Naive thymus-derived CD8-positive, alpha-beta T cell (primary cell): ENCODE results near the gene AFAP1. TPM values are rescaled to one million over a fixed set of nuclear protein-coding genes. Genes with fewer than 3 reads are reported as not detected.

ENCODE experiments used
- ATAC-seq, 2 donors: fragments of 150-1000 bp; cut with Tn5 transposase in 1 of 2; sonication (Bioruptor Pico), chemical (Tn5 transposase) in 1 of 2; 1 replicate in 1 of 2; 2 replicates in 1 of 2; pipeline ENCODE4 v1.10.0; 2021; ENCODE audit warnings: mild to moderate bottlenecking in 2 of 2, moderate library complexity in 2 of 2
- POLR2A ChIA-PET: fragments of 350-600 bp; sonication (Branson Sonifier 250); formaldehyde crosslinking; loops from one replicate; lab custom pipeline; 2021; ENCODE audit warnings: antibody characterized with exemption; lab: Charles Lee
- DNase-seq, 10 donors: peaks; one replicate each; pipeline versions ENCODE4 v3.0.0 to v3.0.0-alpha.2; 2020 to 2022
- H3K27ac Mint-ChIP-seq, 10 donors: one replicate each; pipeline ENCODE4 v1.8.0; 2020 to 2022; ENCODE audit warnings: mild to moderate bottlenecking in 10 of 10, mixed read lengths in 10 of 10, moderate library complexity in 4 of 10, inconsistent platforms in 1 of 10
- H3K27me3 Mint-ChIP-seq, 5 donors: one replicate each; pipeline ENCODE4 v1.8.0; 2021 to 2022; ENCODE audit warnings: mixed read lengths in 5 of 5
- H3K36me3 Mint-ChIP-seq, 3 donors: one replicate each; pipeline ENCODE4 v1.8.0; 2020 to 2022; ENCODE audit warnings: mixed read lengths in 3 of 3, mild to moderate bottlenecking in 2 of 3, inconsistent platforms in 1 of 3
- H3K4me1 Mint-ChIP-seq, 4 donors: one replicate each; pipeline ENCODE4 v1.8.0; 2021 to 2022; ENCODE audit warnings: mixed read lengths in 4 of 4
- H3K4me3 Mint-ChIP-seq, 10 donors: one replicate each; pipeline ENCODE4 v1.8.0; 2020 to 2022; ENCODE audit warnings: mild to moderate bottlenecking in 10 of 10, mixed read lengths in 10 of 10, moderate library complexity in 6 of 10, inconsistent platforms in 1 of 10
- H3K9me3 Mint-ChIP-seq, 9 donors: one replicate each; pipeline ENCODE4 v1.8.0; 2020 to 2022; ENCODE audit warnings: mixed read lengths in 9 of 9, mild to moderate bottlenecking in 3 of 9, inconsistent platforms in 1 of 9, moderate library complexity in 1 of 9
- polyA plus RNA-seq, 3 donors: library from polyadenylated mRNA; unstranded; fragments of 300-500 nt; fragmentation: Illumina TruSeq; gene quantifications; one replicate each; pipeline ENCODE4 v1.2.3, GENCODE V29; 2021
- total RNA-seq, 8 experiments: library from RNA in 2 of 8; stranded (reverse) in 2 of 8; gene quantifications; one replicate each; pipeline ENCODE4 v1.2.3 and lab custom pipeline; 2021 to 2026

AFAP1 gene
- total and polyA plus RNA-seq, 5 experiments from 2014 or later: 0.90 to 7.6 (median 3.3) TPM

DNA sequence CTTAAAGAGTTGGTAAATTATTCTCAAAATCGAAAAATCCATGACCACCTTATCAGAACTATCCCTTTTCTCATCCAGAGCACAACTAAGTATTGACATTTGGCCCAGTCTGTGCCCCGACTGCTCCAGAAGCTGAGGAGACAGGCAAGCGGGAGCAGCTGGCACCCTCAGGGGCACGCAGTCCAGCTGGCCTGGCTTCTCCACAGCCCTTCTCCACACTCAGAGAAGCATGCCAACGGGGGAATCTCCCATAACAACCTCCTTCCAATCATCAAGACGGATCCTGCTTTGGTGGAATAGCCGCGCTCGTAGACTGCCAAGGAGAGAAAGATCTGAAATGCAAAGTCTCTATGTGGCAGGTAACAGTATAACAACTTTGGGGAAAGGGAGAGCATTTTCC is 85.4 kb downstream of the AFAP1 start:
- Mint-ChIP-seq H3K27me3 (no peaks in the 10 kb centered on the region), H3K4me3 (peak overlapping the region in 9 of 10 donors; percentile 23 to 77 (median 63)), H3K27ac (peak overlapping the region; percentile 85 to 98 (median 95)), H3K36me3 (peaks cover 0 to 3% (median under 1%) of the 10 kb centered on the region in 3 donors), H3K9me3 (no peaks in the 10 kb centered on the region), H3K4me1 (peaks cover 37 to 89% (median 50%) of the 10 kb centered on the region in 4 donors)
- POLR2A ChIA-PET: no interaction called here
- ATAC-seq (no peak), DNase-seq (no peak)

DNA sequence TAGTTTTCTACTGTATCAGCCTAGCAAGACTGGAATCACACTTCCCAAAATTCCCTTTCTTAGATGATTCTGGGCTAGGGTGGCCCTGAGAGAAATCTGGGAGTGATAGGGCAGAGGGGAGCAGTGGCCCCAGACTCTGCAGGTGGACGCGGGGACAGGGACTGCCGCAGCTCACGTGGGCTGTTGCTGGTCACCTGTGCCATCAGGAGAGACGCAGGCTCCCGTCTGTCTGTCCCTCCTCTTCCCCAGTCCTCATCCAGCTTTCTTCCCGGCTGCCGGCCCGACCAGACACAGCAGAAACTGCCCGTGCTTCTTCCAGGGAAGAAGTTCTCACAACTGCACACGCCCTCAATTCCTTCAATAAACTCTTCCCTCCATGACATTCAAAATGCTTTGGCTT is 86.4 kb downstream of the AFAP1 start:
- POLR2A ChIA-PET: no interaction called here
- Mint-ChIP-seq H3K36me3 (peaks cover 0 to 7% (median 3%) of the 10 kb centered on the region in 3 donors), H3K4me3 (peak overlapping the region in 1 of 10 donors; percentile 18), H3K27ac (peak overlapping the region in 8 of 10 donors; percentile 56 to 98 (median 96)), H3K4me1 (peaks cover 37 to 86% (median 50%) of the 10 kb centered on the region in 4 donors), H3K9me3 (no peaks in the 10 kb centered on the region), H3K27me3 (no peaks in the 10 kb centered on the region)
- ATAC-seq (no peak), DNase-seq (no peak)

- H3K4me3 Mint-ChIP-seq: peak overlapping the region in 1 of 10 donors; percentile 11
- ATAC-seq (no peak), DNase-seq (no peak)
- H3K4me1 Mint-ChIP-seq: peaks cover 40 to 85% (median 49%) of the 10 kb centered on the region in 4 donors
- H3K9me3 Mint-ChIP-seq: no peaks in the 10 kb centered on the region
- no peaks in the 10 kb centered on the region for H3K27me3 Mint-ChIP-seq
- peaks cover 0 to 7% (median 3%) of the 10 kb centered on the region in 3 donors for H3K36me3 Mint-ChIP-seq
- peak overlapping the region in 7 of 10 donors; percentile 43 to 66 (median 62) for H3K27ac Mint-ChIP-seq
- POLR2A ChIA-PET: interaction anchor here (0.6 kb wide), 1 partner anchor 80 kb away, joined by 3 read pairs; no protein-coding TSS in a partner anchor
These were observed 87.0 kb downstream of the AFAP1 start for GRCh38 chr4:7852568-7853185.

DNA sequence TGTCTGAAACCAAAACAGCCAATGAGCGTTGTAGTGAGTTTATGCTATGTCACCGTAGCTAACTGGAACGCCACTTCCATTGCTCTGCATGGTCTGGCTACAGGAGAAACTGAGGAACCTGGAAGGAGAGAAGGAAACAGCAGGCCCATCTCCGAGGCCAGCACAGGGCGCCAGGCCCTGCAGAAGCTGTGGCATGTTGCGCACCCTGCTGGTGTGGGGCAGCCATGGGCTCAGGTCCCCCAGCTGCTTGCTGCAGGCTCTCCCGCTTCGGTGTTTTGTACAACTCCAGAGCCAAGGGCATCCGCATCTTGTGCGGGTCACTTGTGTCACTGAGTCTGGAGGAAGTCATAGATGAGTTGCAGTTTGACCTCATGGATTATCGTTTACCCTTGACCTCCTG is 89.2 kb downstream of the AFAP1 start:
- H3K4me1 Mint-ChIP-seq: peaks cover 27 to 78% (median 35%) of the 10 kb centered on the region in 4 donors

DNA sequence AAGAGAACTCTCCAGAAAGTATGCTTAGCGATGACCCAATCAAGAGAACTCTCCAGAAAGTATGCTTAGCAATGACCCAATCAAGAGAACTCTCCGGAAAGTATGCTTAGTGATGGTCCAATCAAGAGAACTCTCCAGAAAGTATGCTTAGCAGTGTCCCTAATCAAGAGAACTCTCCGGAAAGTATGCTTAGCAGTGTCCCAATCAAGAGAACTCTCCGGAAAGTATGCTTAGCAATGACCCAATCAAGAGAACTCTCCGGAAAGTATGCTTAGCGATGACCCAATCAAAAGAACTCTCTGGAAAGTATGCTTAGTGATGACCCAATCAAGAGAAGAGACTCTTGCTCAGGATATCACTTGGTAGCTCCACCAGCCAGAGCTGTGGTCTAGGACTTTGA is 92.5 kb downstream of the AFAP1 start:
- POLR2A ChIA-PET: no interaction called here
- no peak overlapping the region for H3K4me3 Mint-ChIP-seq
- peaks cover 0 to 2% (median 0%) of the 10 kb centered on the region in 9 donors for H3K9me3 Mint-ChIP-seq
- DNase-seq: no peak
- H3K27me3 Mint-ChIP-seq: peaks cover 0 to 2% (median 0%) of the 10 kb centered on the region in 5 donors
- peaks cover 14 to 64% (median 26%) of the 10 kb centered on the region in 4 donors for H3K4me1 Mint-ChIP-seq
- ATAC-seq: no peak
- peaks cover 0 to 20% (median 9%) of the 10 kb centered on the region in 3 donors for H3K36me3 Mint-ChIP-seq
- peak overlapping the region in 3 of 10 donors; percentile 5 to 76 (median 63) for H3K27ac Mint-ChIP-seq

More for the DNA sequence above, 89.2 kb downstream of the AFAP1 start:
- ATAC-seq: no peak
- no peaks in the 10 kb centered on the region for H3K9me3 Mint-ChIP-seq
- peaks cover 0 to 7% (median 3%) of the 10 kb centered on the region in 3 donors for H3K36me3 Mint-ChIP-seq
- POLR2A ChIA-PET: no interaction called here
- DNase-seq: no peak
- peak overlapping the region in 2 of 10 donors; percentile 40 to 43 for H3K27ac Mint-ChIP-seq
- H3K4me3 Mint-ChIP-seq: no peak overlapping the region
- no peaks in the 10 kb centered on the region for H3K27me3 Mint-ChIP-seq

GRCh38 chr4:7845493-7846128 is 94.0 kb downstream of the AFAP1 start:
- H3K27me3 Mint-ChIP-seq: peaks cover 0 to 2% (median 0%) of the 10 kb centered on the region in 5 donors
- H3K9me3 Mint-ChIP-seq: peaks cover 0 to 2% (median 0%) of the 10 kb centered on the region in 9 donors
- peak in 1 of 2 donors; percentile 55 for ATAC-seq
- peaks cover 10 to 48% (median 23%) of the 10 kb centered on the region in 4 donors for H3K4me1 Mint-ChIP-seq
- DNase-seq: peak in 3 of 10 donors; percentile 14 to 37 (median 19)
- H3K27ac Mint-ChIP-seq: peak overlapping the region in 3 of 10 donors; percentile 24 to 75 (median 73)
- peak overlapping the region in 1 of 10 donors; percentile 52 for H3K4me3 Mint-ChIP-seq
- H3K36me3 Mint-ChIP-seq: peaks cover 0 to 30% (median 9%) of the 10 kb centered on the region in 3 donors
- POLR2A ChIA-PET: interaction anchor here (0.5 to 1.2 kb wide), 2 partner anchors 26 to 29 kb away, joined by 3 to 4 read pairs; no protein-coding TSS in a partner anchor

DNA sequence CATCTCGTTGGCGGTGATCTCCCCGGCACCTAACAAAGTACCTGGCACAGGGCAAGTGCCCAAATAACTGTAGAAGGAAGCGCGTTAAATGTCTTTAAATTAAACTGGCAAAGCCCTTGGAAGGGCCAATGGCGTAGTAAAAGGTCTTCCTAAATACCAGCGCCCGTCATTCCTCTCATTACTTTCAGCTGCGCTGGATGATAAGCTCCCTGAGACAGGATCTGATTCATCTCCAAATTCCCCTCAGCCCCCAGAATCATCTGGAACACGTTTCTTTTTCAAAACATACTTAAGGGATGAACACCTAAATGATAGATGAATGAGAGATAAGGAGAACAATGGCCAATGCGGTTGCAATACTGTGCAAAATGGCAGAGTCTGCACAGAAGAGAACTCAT is 95.1 kb downstream of the AFAP1 start:
- Mint-ChIP-seq H3K36me3 (peaks cover 0 to 39% (median 12%) of the 10 kb centered on the region in 3 donors), H3K4me1 (peaks cover 8 to 40% (median 22%) of the 10 kb centered on the region in 4 donors), H3K27me3 (peaks cover 0 to 3% (median 0%) of the 10 kb centered on the region in 5 donors), H3K9me3 (peaks cover 0 to 2% (median 0%) of the 10 kb centered on the region in 9 donors), H3K27ac (peak overlapping the region in 6 of 10 donors; percentile 55 to 92 (median 72)), H3K4me3 (peak overlapping the region in 1 of 10 donors; percentile 60)
- ATAC-seq (no peak), DNase-seq (no peak)
- POLR2A ChIA-PET: no interaction called here

- DNase-seq (peak; percentile 28 to 76 (median 46)), ATAC-seq (peak; percentile 88 to 96)
- H3K36me3 Mint-ChIP-seq: peaks cover 0 to 41% (median 10%) of the 10 kb centered on the region in 3 donors
- H3K27me3 Mint-ChIP-seq: peaks cover 0 to 3% (median 0%) of the 10 kb centered on the region in 5 donors
- POLR2A ChIA-PET: no interaction called here
- H3K4me1 Mint-ChIP-seq: peaks cover 8 to 39% (median 22%) of the 10 kb centered on the region in 4 donors
- peak overlapping the region in 7 of 10 donors; percentile 32 to 92 (median 69) for H3K27ac Mint-ChIP-seq
- H3K4me3 Mint-ChIP-seq: peak overlapping the region in 1 of 10 donors; percentile 60
- H3K9me3 Mint-ChIP-seq: peaks cover 0 to 2% (median 0%) of the 10 kb centered on the region in 9 donors
These were observed 95.6 kb downstream of the AFAP1 start for GRCh38 chr4:7843831-7844593.

DNA sequence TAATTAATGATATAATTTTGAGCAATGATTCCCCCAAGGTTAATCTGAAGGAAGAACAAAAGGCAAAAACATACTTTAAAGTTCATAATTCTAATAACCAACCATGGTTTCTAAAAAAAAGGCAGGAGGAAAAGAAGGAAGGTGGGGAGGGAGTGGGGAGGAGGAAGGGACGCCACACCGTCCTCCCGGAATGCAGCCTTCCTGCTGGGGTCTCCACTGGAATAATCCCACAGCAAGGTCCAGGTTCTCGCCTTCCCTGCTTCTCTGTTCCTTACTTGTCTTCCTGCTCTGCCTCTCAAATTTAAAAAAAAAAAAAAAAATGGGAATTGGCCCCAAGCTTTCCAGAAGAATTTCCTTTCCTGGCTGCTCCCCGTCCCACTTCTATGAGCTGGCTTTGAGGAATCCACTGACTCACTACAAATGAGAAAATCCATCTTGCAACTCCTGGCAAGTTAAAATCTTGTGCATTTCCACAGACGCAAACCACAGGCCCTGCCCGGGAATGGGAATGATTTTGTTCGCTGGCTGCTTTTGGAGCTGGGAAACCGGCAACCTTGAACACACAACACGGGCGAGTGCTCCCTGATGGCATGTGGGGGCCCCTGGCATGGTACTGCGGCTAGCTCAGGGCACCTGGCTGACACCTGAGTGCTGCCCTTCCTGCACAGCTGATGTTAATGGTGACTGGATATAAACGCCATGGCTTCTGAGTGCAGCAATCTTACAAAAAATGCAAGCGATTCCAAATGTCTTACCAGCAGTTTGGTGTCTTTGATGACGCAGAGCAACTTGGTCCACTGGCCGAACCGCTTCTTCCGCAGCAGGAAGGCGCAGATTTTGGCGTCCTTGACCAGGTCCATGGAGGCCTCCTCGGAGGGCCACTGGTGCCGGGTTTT is 97.0 kb downstream of the AFAP1 start:
- peak overlapping the region in 1 of 10 donors; percentile 48 for H3K27ac Mint-ChIP-seq
- peaks cover 8 to 31% (median 18%) of the 10 kb centered on the region in 4 donors for H3K4me1 Mint-ChIP-seq
- peaks cover 0 to 2% (median 0%) of the 10 kb centered on the region in 9 donors for H3K9me3 Mint-ChIP-seq
- POLR2A ChIA-PET: no interaction called here
- H3K27me3 Mint-ChIP-seq: peaks cover 0 to 3% (median 0%) of the 10 kb centered on the region in 5 donors
- ATAC-seq (no peak), DNase-seq (no peak)
- H3K36me3 Mint-ChIP-seq: peaks cover 0 to 47% (median 6%) of the 10 kb centered on the region in 3 donors
- H3K4me3 Mint-ChIP-seq: no peak overlapping the region

DNA sequence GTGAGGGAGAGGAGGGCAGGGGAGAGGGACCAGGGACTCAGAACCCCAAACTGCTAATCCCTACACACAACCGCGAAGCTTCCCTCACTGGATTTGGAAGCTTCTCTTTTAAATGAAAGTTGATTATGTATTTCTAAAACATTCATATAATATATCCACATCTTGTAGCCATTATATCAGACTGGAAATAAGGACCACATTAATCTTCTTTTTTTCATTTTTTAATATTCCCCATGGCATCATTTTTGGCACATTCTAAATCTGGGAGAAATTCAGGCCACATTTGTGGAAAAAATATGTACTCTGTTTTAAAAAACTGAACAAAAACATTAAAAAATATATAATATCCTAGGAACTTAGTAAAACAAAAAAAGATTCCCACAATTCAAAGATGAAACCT is 97.8 kb downstream of the AFAP1 start:
- H3K27me3 Mint-ChIP-seq: peaks cover 0 to 3% (median 0%) of the 10 kb centered on the region in 5 donors
- H3K4me3 Mint-ChIP-seq: no peak overlapping the region
- peaks cover 0 to 54% (median 7%) of the 10 kb centered on the region in 3 donors for H3K36me3 Mint-ChIP-seq
- ATAC-seq (no peak), DNase-seq (no peak)
- POLR2A ChIA-PET: no interaction called here
- H3K9me3 Mint-ChIP-seq: peaks cover 0 to 2% (median 0%) of the 10 kb centered on the region in 9 donors
- H3K27ac Mint-ChIP-seq: peak overlapping the region in 1 of 10 donors; percentile 33
- H3K4me1 Mint-ChIP-seq: peaks cover 8 to 25% (median 16%) of the 10 kb centered on the region in 4 donors

GRCh38 chr4:7841071-7841470 is 98.6 kb downstream of the AFAP1 start:
- H3K9me3 Mint-ChIP-seq: peaks cover 0 to 2% (median 0%) of the 10 kb centered on the region in 9 donors
- H3K36me3 Mint-ChIP-seq: peaks cover 0 to 60% (median 8%) of the 10 kb centered on the region in 3 donors
- POLR2A ChIA-PET: no interaction called here
- ATAC-seq (no peak), DNase-seq (no peak)
- peaks cover 0 to 3% (median 0%) of the 10 kb centered on the region in 5 donors for H3K27me3 Mint-ChIP-seq
- H3K4me1 Mint-ChIP-seq: peaks cover 8 to 23% (median 16%) of the 10 kb centered on the region in 4 donors
- no peak overlapping the region for H3K4me3 Mint-ChIP-seq
- H3K27ac Mint-ChIP-seq: no peak overlapping the region
